Measurements from ENCODE around the gene PCDH15.

PCDH15 gene

GRCh38 chr10:54198051-54198450, 603.0 kb downstream of the PCDH15 start:
- Histone ChIP-seq H3K27ac (ENCODE audit: low read length) (no peak overlapping the region), H3K36me3 (ENCODE audit: insufficient read depth, low read length) (no peaks in the 10 kb centered on the region), H3K4me1 (ENCODE audit: insufficient read depth, low read length) (no peaks in the 10 kb centered on the region), H3K27me3 (ENCODE audit: insufficient read depth, low read length, poor library complexity) (no peaks in the 10 kb centered on the region), H3K4me2 (ENCODE audit: insufficient read depth, low read length) (no peak overlapping the region), H3K4me3 (ENCODE audit: low read depth in 1 of 2, low read length in 2 of 2) (no peak overlapping the region), H3K9ac (ENCODE audit: low read depth, low read length) (no peak overlapping the region), H3K9me3 (ENCODE audit: insufficient read depth, low read length, severe bottlenecking) (no peaks in the 10 kb centered on the region), H3K79me2 (ENCODE audit: insufficient read depth, low read length) (no peaks in the 10 kb centered on the region), H4K20me1 (ENCODE audit: insufficient read depth, low read length) (no peaks in the 10 kb centered on the region), H2AFZ (ENCODE audit: low read depth, low read length) (no peak overlapping the region)
- TF ChIP-seq CTCF (IDR thresholded peaks at IDR 0.05; ENCODE audit: borderline replicate concordance, extremely low read depth, low read length, poor library complexity, severe bottlenecking) (no peak), EZH2 (IDR thresholded peaks at IDR 0.05; ENCODE audit: borderline replicate concordance, low read depth, low read length, severe bottlenecking) (no peak)
- no peak for DNase-seq
- no peak for ATAC-seq (ENCODE audit: insufficient read depth, low read depth)

DNA sequence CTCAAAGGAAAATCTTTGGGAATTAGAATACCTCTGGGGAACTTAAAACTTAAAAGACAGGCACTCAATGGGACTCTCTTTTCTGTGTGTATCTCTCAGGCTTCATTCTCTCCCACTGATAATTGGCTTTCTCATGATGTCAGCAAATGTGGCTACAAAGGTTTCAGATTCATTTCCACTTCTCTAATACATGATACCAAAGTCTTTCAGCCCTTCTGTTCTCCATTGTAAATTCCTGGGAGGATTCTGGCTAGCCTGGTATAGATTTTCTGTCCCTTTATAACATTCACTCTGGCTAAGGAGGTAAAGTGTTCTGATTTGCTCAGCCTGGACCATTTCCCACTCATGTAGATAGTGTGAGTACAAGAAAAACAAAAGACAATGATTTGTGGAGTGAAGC, 606.2 kb downstream of the PCDH15 start:
- Histone ChIP-seq H3K4me3 (ENCODE audit: low read depth in 1 of 2, low read length in 2 of 2) (no peak overlapping the region), H3K9me3 (ENCODE audit: insufficient read depth, low read length, severe bottlenecking) (no peaks in the 10 kb centered on the region), H3K4me2 (ENCODE audit: insufficient read depth, low read length) (no peak overlapping the region), H3K36me3 (ENCODE audit: insufficient read depth, low read length) (no peaks in the 10 kb centered on the region), H3K79me2 (ENCODE audit: insufficient read depth, low read length) (no peaks in the 10 kb centered on the region), H4K20me1 (ENCODE audit: insufficient read depth, low read length) (no peaks in the 10 kb centered on the region), H3K4me1 (ENCODE audit: insufficient read depth, low read length) (no peaks in the 10 kb centered on the region), H2AFZ (ENCODE audit: low read depth, low read length) (no peak overlapping the region), H3K27me3 (ENCODE audit: insufficient read depth, low read length, poor library complexity) (no peaks in the 10 kb centered on the region), H3K27ac (ENCODE audit: low read length) (no peak overlapping the region), H3K9ac (ENCODE audit: low read depth, low read length) (no peak overlapping the region)
- DNase-seq (no peak), ATAC-seq (ENCODE audit: insufficient read depth, low read depth) (no peak)
- TF ChIP-seq CTCF (IDR thresholded peaks at IDR 0.05; ENCODE audit: borderline replicate concordance, extremely low read depth, low read length, poor library complexity, severe bottlenecking) (no peak), EZH2 (IDR thresholded peaks at IDR 0.05; ENCODE audit: borderline replicate concordance, low read depth, low read length, severe bottlenecking) (no peak)

DNA sequence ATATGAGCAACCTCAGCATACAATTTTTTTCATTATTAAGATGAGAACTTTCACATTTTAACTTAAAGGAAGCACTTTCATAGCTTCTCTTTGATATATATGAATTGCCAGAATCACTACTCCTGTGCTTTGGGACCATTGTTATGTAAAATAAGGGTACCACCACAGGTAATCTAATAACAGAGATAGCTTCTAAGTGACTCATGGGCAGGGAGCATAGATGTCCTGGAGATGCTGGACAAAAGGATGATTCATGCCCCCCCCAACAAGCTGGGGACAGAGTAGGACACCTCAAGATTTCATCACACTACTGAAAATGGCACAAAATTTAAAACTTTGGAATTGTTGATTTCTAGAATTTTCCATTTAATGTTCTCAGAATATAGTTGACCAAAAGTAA, 641.1 kb downstream of the PCDH15 start:
- Histone ChIP-seq H3K27ac (ENCODE audit: low read length) (no peak overlapping the region), H3K4me3 (ENCODE audit: low read depth in 1 of 2, low read length in 2 of 2) (no peak overlapping the region), H3K36me3 (ENCODE audit: insufficient read depth, low read length) (no peaks in the 10 kb centered on the region), H3K79me2 (ENCODE audit: insufficient read depth, low read length) (no peaks in the 10 kb centered on the region), H2AFZ (ENCODE audit: low read depth, low read length) (no peak overlapping the region), H3K9ac (ENCODE audit: low read depth, low read length) (no peak overlapping the region), H3K4me2 (ENCODE audit: insufficient read depth, low read length) (no peak overlapping the region), H4K20me1 (ENCODE audit: insufficient read depth, low read length) (no peaks in the 10 kb centered on the region), H3K9me3 (ENCODE audit: insufficient read depth, low read length, severe bottlenecking) (no peaks in the 10 kb centered on the region), H3K4me1 (ENCODE audit: insufficient read depth, low read length) (no peaks in the 10 kb centered on the region), H3K27me3 (ENCODE audit: insufficient read depth, low read length, poor library complexity) (no peaks in the 10 kb centered on the region)
- no peak for DNase-seq
- TF ChIP-seq EZH2 (IDR thresholded peaks at IDR 0.05; ENCODE audit: borderline replicate concordance, low read depth, low read length, severe bottlenecking) (no peak), CTCF (IDR thresholded peaks at IDR 0.05; ENCODE audit: borderline replicate concordance, extremely low read depth, low read length, poor library complexity, severe bottlenecking) (no peak)
- no peak for ATAC-seq (ENCODE audit: insufficient read depth, low read depth)

GRCh38 chr10:54148508-54148907, 652.5 kb downstream of the PCDH15 start:
- no peak overlapping the region for H2AFZ ChIP-seq (ENCODE audit: low read depth, low read length)
- no peaks in the 10 kb centered on the region for H3K27me3 ChIP-seq (ENCODE audit: insufficient read depth, low read length, poor library complexity)
- no peaks in the 10 kb centered on the region for H3K79me2 ChIP-seq (ENCODE audit: insufficient read depth, low read length)
- no peak for ATAC-seq (ENCODE audit: insufficient read depth, low read depth)
- H3K27ac ChIP-seq (ENCODE audit: low read length): no peak overlapping the region
- no peak for DNase-seq
- no peak overlapping the region for H3K9ac ChIP-seq (ENCODE audit: low read depth, low read length)
- TF ChIP-seq CTCF (IDR thresholded peaks at IDR 0.05; ENCODE audit: borderline replicate concordance, extremely low read depth, low read length, poor library complexity, severe bottlenecking) (no peak), EZH2 (IDR thresholded peaks at IDR 0.05; ENCODE audit: borderline replicate concordance, low read depth, low read length, severe bottlenecking) (no peak)
- no peaks in the 10 kb centered on the region for H3K36me3 ChIP-seq (ENCODE audit: insufficient read depth, low read length)
- H3K4me1 ChIP-seq (ENCODE audit: insufficient read depth, low read length): no peaks in the 10 kb centered on the region
- H4K20me1 ChIP-seq (ENCODE audit: insufficient read depth, low read length): no peaks in the 10 kb centered on the region
- H3K4me2 ChIP-seq (ENCODE audit: insufficient read depth, low read length): no peak overlapping the region
- no peak overlapping the region for H3K4me3 ChIP-seq (ENCODE audit: low read depth in 1 of 2, low read length in 2 of 2)
- no peaks in the 10 kb centered on the region for H3K9me3 ChIP-seq (ENCODE audit: insufficient read depth, low read length, severe bottlenecking)

All from DND-41 (cell line).